ENCODE data around the gene SEPTIN6.

DNA sequence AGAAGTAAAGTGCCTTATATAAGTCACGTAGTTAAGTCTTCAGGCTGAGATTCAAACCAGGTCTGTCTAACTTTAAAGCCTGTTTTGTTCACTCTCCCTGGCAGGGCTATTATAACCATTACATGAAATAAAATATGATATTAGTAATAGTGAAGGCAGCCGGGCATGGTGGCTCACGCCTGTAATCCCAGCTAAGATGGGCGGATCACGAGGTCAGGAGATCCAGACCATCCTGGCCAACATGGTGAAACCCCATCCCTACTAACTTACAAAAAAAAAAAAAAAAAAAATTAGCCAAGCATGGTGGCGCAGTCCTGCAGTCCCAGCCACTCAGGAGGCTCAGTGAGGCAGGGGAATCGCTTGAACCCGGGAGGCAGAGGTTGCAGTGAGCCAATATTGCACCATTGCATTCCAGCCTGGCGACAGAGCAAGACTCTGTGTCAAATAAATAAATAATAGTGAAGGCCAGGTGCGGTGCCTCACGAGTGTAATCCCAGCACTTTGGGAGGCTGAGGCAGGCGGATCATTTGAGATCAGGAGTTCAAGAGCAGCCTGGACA, 43.3 kb upstream of the SEPTIN6 start:
- no peak for TF ChIP-seq POLR2AphosphoS5 (IDR thresholded peaks at IDR 0.05)
- TF ChIP-seq, protein P1, sequence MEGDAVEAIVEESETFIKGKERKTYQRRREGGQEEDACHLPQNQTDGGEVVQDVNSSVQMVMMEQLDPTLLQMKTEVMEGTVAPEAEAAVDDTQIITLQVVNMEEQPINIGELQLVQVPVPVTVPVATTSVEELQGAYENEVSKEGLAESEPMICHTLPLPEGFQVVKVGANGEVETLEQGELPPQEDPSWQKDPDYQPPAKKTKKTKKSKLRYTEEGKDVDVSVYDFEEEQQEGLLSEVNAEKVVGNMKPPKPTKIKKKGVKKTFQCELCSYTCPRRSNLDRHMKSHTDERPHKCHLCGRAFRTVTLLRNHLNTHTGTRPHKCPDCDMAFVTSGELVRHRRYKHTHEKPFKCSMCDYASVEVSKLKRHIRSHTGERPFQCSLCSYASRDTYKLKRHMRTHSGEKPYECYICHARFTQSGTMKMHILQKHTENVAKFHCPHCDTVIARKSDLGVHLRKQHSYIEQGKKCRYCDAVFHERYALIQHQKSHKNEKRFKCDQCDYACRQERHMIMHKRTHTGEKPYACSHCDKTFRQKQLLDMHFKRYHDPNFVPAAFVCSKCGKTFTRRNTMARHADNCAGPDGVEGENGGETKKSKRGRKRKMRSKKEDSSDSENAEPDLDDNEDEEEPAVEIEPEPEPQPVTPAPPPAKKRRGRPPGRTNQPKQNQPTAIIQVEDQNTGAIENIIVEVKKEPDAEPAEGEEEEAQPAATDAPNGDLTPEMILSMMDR (IDR thresholded peaks at IDR 0.05) = no peak
- no peak for TF ChIP-seq POLR2A (IDR thresholded peaks at IDR 0.05)
- no peak for TF ChIP-seq EP300 (IDR thresholded peaks at IDR 0.05)
